PFSK-1 (cell line): ENCODE data around the gene CAV1.

ENCODE experiments used
- POLR2AphosphoS5 ChIP-seq: IDR thresholded peaks from 2 replicates; pipeline ENCODE4 v1.6.1; 2012; ENCODE audit warnings: low read depth, mild to moderate bottlenecking, control low read depth, low read length, moderate library complexity
- REST ChIP-seq, 2 experiments: IDR thresholded peaks; 2 replicates each; pipeline versions ENCODE4 v1.6.1 to v1.8.0; 2011 to 2012; ENCODE audit warnings: low read depth in 2 of 2, low read length in 2 of 2, control low read depth in 1 of 2, inconsistent platforms in 1 of 2, mild to moderate bottlenecking in 1 of 2, moderate library complexity in 1 of 2; ENCODE audit not compliant: insufficient read depth in 1 of 2
- SIN3A ChIP-seq: IDR thresholded peaks from 2 replicates; pipeline ENCODE4 v1.6.1; 2012; ENCODE audit warnings: mild to moderate bottlenecking, low read length, moderate library complexity, borderline replicate concordance; ENCODE audit not compliant: insufficient read depth
- TAF1 ChIP-seq: IDR thresholded peaks from 2 replicates; pipeline ENCODE4 v1.6.1; 2012; ENCODE audit warnings: low read length, control low read depth, borderline replicate concordance; ENCODE audit not compliant: insufficient read depth

DNA sequence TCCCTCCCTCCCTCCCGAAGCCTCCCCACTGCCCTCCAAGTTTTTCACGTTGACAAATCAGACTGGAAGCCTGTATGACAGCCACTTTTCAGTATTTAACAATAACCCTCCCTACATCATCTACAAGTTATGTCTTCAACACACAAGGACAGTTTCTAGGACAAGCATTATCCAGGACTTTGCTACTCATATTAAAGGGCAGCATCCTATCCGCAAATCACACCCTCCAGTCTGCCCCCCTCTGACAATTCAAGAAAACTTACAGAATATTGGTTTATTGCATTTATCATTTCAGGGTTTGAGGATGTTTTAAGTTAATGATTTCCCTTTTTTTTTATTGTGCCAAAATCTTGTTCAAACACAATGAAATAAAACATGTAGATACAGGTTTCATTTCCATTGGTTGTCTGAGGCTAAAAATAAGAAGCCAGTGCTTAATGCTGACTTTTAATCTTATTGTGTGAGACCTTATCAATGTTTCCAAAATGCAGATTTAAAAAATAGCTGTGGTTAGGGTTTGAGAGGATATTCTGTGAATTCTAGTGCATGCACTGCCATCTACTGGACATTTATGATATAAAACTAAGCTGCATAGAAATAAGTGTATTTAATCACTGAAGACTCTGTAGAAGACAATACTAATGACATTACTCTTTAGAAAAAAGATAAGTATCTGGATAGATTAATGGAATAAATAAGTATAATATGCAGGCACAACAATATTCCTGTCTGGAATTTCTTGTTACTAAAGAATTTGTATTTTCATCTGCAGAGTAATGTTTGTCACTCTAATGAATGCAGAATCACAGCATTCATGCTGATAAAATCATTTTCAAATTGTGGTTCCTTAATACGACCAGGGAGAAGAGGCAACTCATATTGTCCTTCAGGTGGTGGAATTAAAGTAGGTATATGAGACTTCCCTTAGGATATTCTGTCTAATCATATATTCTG, 64.1 kb downstream of the CAV1 start:
- no peak for TF ChIP-seq REST (IDR thresholded peaks at IDR 0.05; ENCODE audit: insufficient read depth in 1 of 2, low read depth in 2 of 2, low read length in 2 of 2)
- TF ChIP-seq TAF1, result no peak
- no peak for TF ChIP-seq POLR2AphosphoS5
- TF ChIP-seq SIN3A, result no peak
